Esophagus squamous epithelium (tissue), 5 donors: ENCODE results near the gene CALCR. TPM values are rescaled to one million over a fixed set of nuclear protein-coding genes. Genes with fewer than 3 reads are reported as not detected.

Source experiments
- DNase-seq: peaks from one replicate; lab custom pipeline; 2025; lab: John Stamatoyannopoulos, UW
- H3K27ac ChIP-seq, 4 donors: fragments of 200-600 bp; sonication (generic); one replicate each; pipeline ENCODE4 v1.5.1; 2016 to 2019; ENCODE audit warnings: mild to moderate bottlenecking in 1 of 4
- H3K27me3 ChIP-seq, 4 donors: fragments of 200-600 bp; sonication (generic); 1 replicate in 3 of 4; 2 replicates in 1 of 4; pipeline versions ENCODE4 v1.5.1 to v1.6.0; 2017 to 2021; ENCODE audit warnings: antibody characterized with exemption in 1 of 4
- H3K36me3 ChIP-seq, 3 donors: fragments of 200-600 bp; sonication (generic); one replicate each; pipeline ENCODE4 v1.5.1; 2016 to 2019
- H3K4me1 ChIP-seq, 3 donors: fragments of 200-600 bp; sonication (generic); one replicate each; pipeline ENCODE4 v1.5.1; 2017 to 2019
- H3K4me3 ChIP-seq, 4 donors: fragments of 200-600 bp; sonication (generic); 1 replicate in 3 of 4; 2 replicates in 1 of 4; pipeline ENCODE4 v1.5.1; 2016 to 2019; ENCODE audit warnings: mild to moderate bottlenecking in 2 of 4, moderate library complexity in 1 of 4
- H3K9me3 ChIP-seq, 3 donors: fragments of 200-600 bp; sonication (generic); one replicate each; pipeline ENCODE4 v1.5.1; 2016 to 2019
- CTCF ChIP-seq, 6 experiments: fragments of 450-650 bp in 4 of 6; fragments of 200-600 bp in 2 of 6; sonication (generic) in 2 of 6; IDR thresholded peaks; one replicate each; pipeline ENCODE4 v1.5.1; 2016 to 2019; ENCODE audit warnings: antibody characterized with exemption in 6 of 6, mild to moderate bottlenecking in 4 of 6, moderate library complexity in 4 of 6
- POLR2A ChIP-seq, 4 donors: fragments of 450-650 bp; IDR thresholded peaks; one replicate each; pipeline ENCODE4 v1.6.1; 2017; ENCODE audit warnings: antibody characterized with exemption in 4 of 4, mild to moderate bottlenecking in 4 of 4, moderate library complexity in 3 of 4
- WGBS, 2 donors: methylation state at CpG; one replicate each; pipeline ENCODE4 v1.1.5; 2018; 5-methylcytosine and 5-hydroxymethylcytosine counted together
- intact Hi-C: fragments of 100-400 bp; cut with DNase I; formaldehyde crosslinking; loops from one replicate; pipeline ENCODE4 v1.15.0; 2022
- total RNA-seq, 4 donors: library from RNA; depleted of rRNA; stranded (reverse); fragments of >200 nt; gene quantifications; one replicate each; pipeline ENCODE4 v1.1.0, GENCODE V29; 2016
- donor health status: DM: yes; HTN: yes; CAD: no.

Gene CALCR
- total RNA-seq, 4 donors from 2014 or later, result 0.19 TPM; not detected in 3

GRCh38 chr7:93579431-93579830 is 4.9 kb upstream of the CALCR start:
- Histone ChIP-seq H3K27me3 (peaks cover 0 to 30% (median 6%) of the 10 kb centered on the region in 4 donors), H3K27ac (no peak overlapping the region), H3K36me3 (no peaks in the 10 kb centered on the region), H3K4me3 (no peak overlapping the region), H3K9me3 (no peaks in the 10 kb centered on the region), H3K4me1 (peaks cover 0 to 13% (median 5%) of the 10 kb centered on the region in 3 donors)
- intact Hi-C loops, result no loop called here
- no peak for TF ChIP-seq CTCF (IDR thresholded peaks at IDR 0.05)
- no peak for TF ChIP-seq POLR2A (IDR thresholded peaks at IDR 0.05)
- DNase-seq, result no peak
- 71 to 79% methylated on average over 2 of the region's 2 CpGs for WGBS, 2 donors

DNA sequence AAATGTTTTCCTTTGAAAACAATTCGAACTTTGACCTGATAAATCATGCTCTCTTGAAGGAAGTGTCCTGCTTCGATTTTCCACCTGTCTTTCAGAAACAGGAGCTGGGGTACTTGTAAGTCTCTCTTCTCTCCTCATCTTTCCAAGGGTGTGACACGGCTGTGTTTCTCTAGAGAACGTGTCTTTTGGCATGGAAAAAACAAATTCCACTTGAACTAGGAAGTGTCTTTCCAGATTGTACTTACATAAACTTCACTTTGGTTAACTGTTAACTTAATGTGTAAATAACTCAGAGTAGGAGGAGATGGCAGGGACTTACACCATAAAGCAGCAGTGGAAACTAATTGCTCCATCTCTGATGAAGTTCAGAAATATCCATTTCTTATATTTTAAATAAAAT is 4.2 kb upstream of the CALCR start:
- no peak for DNase-seq
- intact Hi-C loops, result no loop called here
- Histone ChIP-seq H3K27ac (no peak overlapping the region), H3K4me1 (peaks cover 0 to 17% (median 6%) of the 10 kb centered on the region in 3 donors), H3K27me3 (peaks cover 0 to 37% (median 9%) of the 10 kb centered on the region in 4 donors), H3K4me3 (no peak overlapping the region), H3K36me3 (no peaks in the 10 kb centered on the region), H3K9me3 (no peaks in the 10 kb centered on the region)
- WGBS, 2 donors, result 16 to 22% methylated on average over 4 of the region's 4 CpGs
- TF ChIP-seq CTCF (IDR thresholded peaks at IDR 0.05) (no peak), POLR2A (IDR thresholded peaks at IDR 0.05) (no peak)

DNA sequence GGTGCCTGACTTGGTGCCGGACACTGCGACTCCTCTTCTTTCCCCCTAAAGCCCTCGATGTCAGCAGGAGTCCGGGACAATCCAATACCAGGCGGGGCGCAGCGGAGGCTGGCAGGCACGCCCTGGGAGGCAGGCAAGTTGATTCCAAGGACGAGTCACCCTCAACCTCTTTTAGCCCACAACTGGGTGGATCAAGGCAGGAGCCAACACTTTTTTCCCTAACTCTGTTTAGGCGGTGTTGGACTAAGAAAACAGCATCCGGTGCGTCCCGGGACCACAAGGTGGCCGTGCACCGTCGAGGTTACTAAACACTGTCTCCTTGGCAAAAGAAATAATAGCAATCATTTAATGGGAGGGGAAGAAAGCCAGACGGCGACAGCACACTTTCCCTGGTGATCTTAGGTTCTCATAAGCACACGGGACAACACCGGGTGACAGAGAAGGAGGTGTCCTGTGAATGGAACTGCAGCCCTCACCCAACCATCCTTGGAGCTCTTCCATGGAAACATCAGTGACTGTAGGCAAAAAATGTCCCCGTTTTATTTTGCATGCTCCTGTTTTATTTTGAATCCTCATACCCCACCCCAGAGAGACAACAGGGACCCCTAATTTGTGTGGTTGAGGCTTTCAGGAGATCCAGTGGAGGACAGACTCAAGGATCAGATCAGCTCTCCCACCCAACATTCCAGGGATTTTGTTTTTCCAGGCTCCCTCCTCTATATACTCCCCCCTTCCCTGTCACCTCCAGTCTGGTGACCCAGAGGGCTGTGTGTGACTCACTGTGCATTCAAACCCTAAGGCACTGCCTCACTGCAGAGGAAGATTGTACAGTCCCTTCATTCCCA is 1.3 kb upstream of the CALCR start:
- Histone ChIP-seq H3K27ac (no peak overlapping the region), H3K36me3 (no peaks in the 10 kb centered on the region), H3K9me3 (no peaks in the 10 kb centered on the region), H3K27me3 (peaks cover 0 to 49% (median 9%) of the 10 kb centered on the region in 4 donors), H3K4me3 (no peak overlapping the region), H3K4me1 (peaks cover 0 to 17% (median 6%) of the 10 kb centered on the region in 3 donors)
- WGBS, 2 donors, result 7 to 16% methylated on average over 16 to 19 of the region's 21 CpGs
- no peak for DNase-seq
- intact Hi-C loops, result no loop called here
- TF ChIP-seq POLR2A (IDR thresholded peaks at IDR 0.05) (no peak), CTCF (IDR thresholded peaks at IDR 0.05) (no peak)

- H3K4me1 ChIP-seq, result peaks cover 0 to 17% (median 6%) of the 10 kb centered on the region in 3 donors
- no peak for DNase-seq
- intact Hi-C loops, result no loop called here
- no peaks in the 10 kb centered on the region for H3K9me3 ChIP-seq
- no peak overlapping the region for H3K27ac ChIP-seq
- H3K36me3 ChIP-seq, result no peaks in the 10 kb centered on the region
- TF ChIP-seq POLR2A (IDR thresholded peaks at IDR 0.05) (no peak), CTCF (IDR thresholded peaks at IDR 0.05) (no peak)
- H3K4me3 ChIP-seq, result peak overlapping the region in 1 of 4 donors; percentile 17
- H3K27me3 ChIP-seq, result peaks cover 0 to 49% (median 9%) of the 10 kb centered on the region in 4 donors
- 10 to 12% methylated on average over 4 to 14 of the region's 19 CpGs for WGBS, 2 donors
Observed at GRCh38 chr7:93574269-93574645, 267 bp downstream of the CALCR start.

DNA sequence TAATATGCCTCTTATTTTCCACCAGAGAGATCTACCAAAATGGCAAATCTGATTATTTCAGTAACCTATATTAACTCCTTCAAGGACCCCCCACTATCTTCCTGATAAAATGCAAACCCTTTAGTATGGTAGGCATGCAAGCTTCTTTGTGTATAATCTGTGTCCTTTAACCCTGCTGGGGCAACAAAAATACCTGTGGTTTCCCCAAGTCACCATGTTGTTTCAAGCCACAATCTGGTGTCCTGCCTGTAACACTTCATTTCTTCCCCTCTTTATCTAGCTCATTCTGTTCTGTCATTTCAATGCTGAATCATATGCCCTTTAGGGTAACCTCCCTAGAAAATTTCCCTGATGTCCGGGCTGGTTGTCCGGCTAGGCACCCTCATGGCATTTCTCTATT is 5.3 kb downstream of the CALCR start:
- TF ChIP-seq POLR2A (IDR thresholded peaks at IDR 0.05) (no peak), CTCF (IDR thresholded peaks at IDR 0.05) (no peak)
- H3K27ac ChIP-seq, result no peak overlapping the region
- no peak for DNase-seq

More for the DNA sequence above, 5.3 kb downstream of the CALCR start:
- Histone ChIP-seq H3K4me1 (peaks cover 0 to 1% (median 0%) of the 10 kb centered on the region in 3 donors), H3K4me3 (no peak overlapping the region), H3K27me3 (peaks cover 0 to 17% (median 1%) of the 10 kb centered on the region in 4 donors), H3K36me3 (no peaks in the 10 kb centered on the region), H3K9me3 (no peaks in the 10 kb centered on the region)
- WGBS, 2 donors, result 71 to 93% methylated on average over 1 to 2 of the region's 2 CpGs
- intact Hi-C loops, result no loop called here
